Astrocyte (in vitro differentiated cells and primary cell): ENCODE results near the gene TEAD1. TPM values are rescaled to one million over a fixed set of nuclear protein-coding genes. Genes with fewer than 3 reads are reported as not detected.

Experiments used
- DNase-seq: peaks from one replicate; pipeline ENCODE4 v3.0.0-alpha.2; 2010; ENCODE audit warnings: low read depth
- FAIRE-seq: peaks from 2 replicates; lab custom pipeline; 2011; peaks lifted over from hg19 to GRCh38; lab: Jason Lieb, UNC
- H2AFZ ChIP-seq: 2 replicates; pipeline ENCODE4 v1.6.0; 2012; ENCODE audit warnings: low read depth, low read length, inconsistent platforms
- H3K27ac ChIP-seq: 2 replicates; pipeline ENCODE4 v1.5.1; 2011; ENCODE audit warnings: low read depth, low read length, inconsistent platforms
- H3K27me3 ChIP-seq: 2 replicates; pipeline ENCODE4 v1.6.0; 2011; ENCODE audit warnings: low read length, inconsistent platforms; ENCODE audit not compliant: insufficient read depth
- H3K36me3 ChIP-seq: 2 replicates; pipeline ENCODE4 v1.5.1; 2011; ENCODE audit warnings: low read length, inconsistent platforms; ENCODE audit not compliant: insufficient read depth
- H3K4me1 ChIP-seq: 2 replicates; pipeline ENCODE4 v1.5.1; 2011; ENCODE audit warnings: low read length, inconsistent platforms; ENCODE audit not compliant: insufficient read depth
- H3K4me2 ChIP-seq: 2 replicates; pipeline ENCODE4 v1.6.0; 2012; ENCODE audit warnings: low read length, inconsistent platforms
- H3K4me3 ChIP-seq: 2 replicates; pipeline ENCODE4 v1.5.1; 2011; ENCODE audit warnings: low read depth, mild to moderate bottlenecking, low read length, inconsistent platforms; ENCODE audit not compliant: insufficient read depth
- H3K79me2 ChIP-seq: 2 replicates; pipeline ENCODE4 v1.6.0; 2012; ENCODE audit warnings: mild to moderate bottlenecking, low read length, inconsistent platforms; ENCODE audit not compliant: insufficient read depth
- H3K9ac ChIP-seq: 2 replicates; pipeline ENCODE4 v1.6.0; 2012; ENCODE audit warnings: mild to moderate bottlenecking, low read length, inconsistent platforms
- H3K9me3 ChIP-seq: 2 replicates; pipeline ENCODE4 v1.5.1; 2012; ENCODE audit warnings: low read depth, mild to moderate bottlenecking, low read length, inconsistent platforms; ENCODE audit not compliant: insufficient read depth
- H4K20me1 ChIP-seq: 2 replicates; pipeline ENCODE4 v1.6.0; 2012; ENCODE audit warnings: low read length, inconsistent platforms; ENCODE audit not compliant: insufficient read depth
- H3K27ac Mint-ChIP-seq: one replicate; pipeline ENCODE4 v1.8.0; 2021; ENCODE audit warnings: mild to moderate bottlenecking, mixed read lengths; ENCODE audit not compliant: unreplicated experiment
- H3K27me3 Mint-ChIP-seq: one replicate; pipeline ENCODE4 v1.8.0; 2021; ENCODE audit warnings: low read depth, mixed read lengths; ENCODE audit not compliant: unreplicated experiment
- H3K36me3 Mint-ChIP-seq: one replicate; pipeline ENCODE4 v1.8.0; 2021; ENCODE audit warnings: low read depth, mixed read lengths; ENCODE audit not compliant: unreplicated experiment
- H3K4me1 Mint-ChIP-seq: one replicate; pipeline ENCODE4 v1.8.0; 2021; ENCODE audit warnings: low read depth, mixed read lengths; ENCODE audit not compliant: unreplicated experiment
- H3K4me3 Mint-ChIP-seq: one replicate; pipeline ENCODE4 v1.8.0; 2021; ENCODE audit warnings: mild to moderate bottlenecking, moderate library complexity, mixed read lengths; ENCODE audit not compliant: unreplicated experiment
- H3K9me3 Mint-ChIP-seq: one replicate; pipeline ENCODE4 v1.8.0; 2021; ENCODE audit warnings: mild to moderate bottlenecking, mixed read lengths; ENCODE audit not compliant: unreplicated experiment
- EZH2 ChIP-seq: IDR thresholded peaks from 2 replicates; pipeline ENCODE4 v1.6.1; 2012; ENCODE audit warnings: mild to moderate bottlenecking, low read length, inconsistent platforms; ENCODE audit not compliant: insufficient read depth
- total RNA-seq: library from RNA; stranded (reverse); gene quantifications from 2 replicates; pipeline ENCODE4 v1.2.1, GENCODE V29; 2021
- TF ChIP-seq, protein P1 (sequence below): IDR thresholded peaks from 2 replicates; pipeline ENCODE4 v1.5.1; 2011; ENCODE audit warnings: low read depth, mild to moderate bottlenecking, inconsistent platforms, low read length, moderate library complexity; ENCODE audit not compliant: insufficient read depth

The TEAD1 gene
- total RNA-seq, 1 donor from 2014 or later: 149 TPM

DNA sequence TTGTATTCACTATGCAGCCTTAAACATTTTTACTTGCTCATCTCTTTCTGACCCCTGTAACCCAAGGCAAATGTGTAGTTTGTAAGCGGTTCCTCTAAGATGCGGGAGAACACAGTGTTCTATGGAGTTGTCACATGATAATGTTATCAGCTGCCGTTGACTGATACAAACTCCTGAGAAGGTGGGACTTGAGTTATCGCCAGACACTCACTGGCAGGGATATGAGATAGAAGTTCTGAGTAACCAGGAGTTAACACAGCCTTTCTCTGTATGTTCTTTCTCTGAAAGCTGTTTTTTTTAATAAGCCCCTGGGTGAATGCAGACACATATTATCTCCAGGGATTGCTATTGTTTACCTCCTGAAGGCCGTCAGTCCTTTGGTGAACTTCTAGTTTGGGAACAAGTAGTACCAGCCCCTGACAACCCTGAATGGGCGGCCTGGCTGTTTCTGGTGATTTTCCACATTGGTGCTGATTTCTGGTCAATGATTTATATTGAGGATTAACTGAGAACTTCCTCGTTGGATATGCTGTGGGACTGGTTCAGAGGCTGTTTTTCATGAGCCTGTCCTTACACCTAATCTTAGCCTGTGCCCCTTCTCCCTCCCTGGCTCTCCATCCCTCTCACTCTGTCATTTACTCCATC lies 179.6 kb downstream of the TEAD1 start:
- Histone ChIP-seq H3K4me1 (peaks cover 5% of the 10 kb centered on the region), H3K4me3 (no peak overlapping the region), H3K9me3 (no peaks in the 10 kb centered on the region), H3K27me3 (no peaks in the 10 kb centered on the region), H3K36me3 (no peaks in the 10 kb centered on the region), H3K79me2 (peaks cover 86% of the 10 kb centered on the region), H3K27ac (no peak overlapping the region), H3K4me2 (no peak overlapping the region), H3K9ac (no peak overlapping the region), H2AFZ (no peak overlapping the region), H4K20me1 (peaks cover 85% of the 10 kb centered on the region)
- H3K27ac Mint-ChIP-seq: peak overlapping the region; percentile 4
- H3K27me3 Mint-ChIP-seq: no peaks in the 10 kb centered on the region
- no peak overlapping the region for H3K4me3 Mint-ChIP-seq
- FAIRE-seq: no peak
- H3K36me3 Mint-ChIP-seq: peaks cover 21% of the 10 kb centered on the region
- peaks cover 22% of the 10 kb centered on the region for H3K4me1 Mint-ChIP-seq
- TF ChIP-seq, protein P1, sequence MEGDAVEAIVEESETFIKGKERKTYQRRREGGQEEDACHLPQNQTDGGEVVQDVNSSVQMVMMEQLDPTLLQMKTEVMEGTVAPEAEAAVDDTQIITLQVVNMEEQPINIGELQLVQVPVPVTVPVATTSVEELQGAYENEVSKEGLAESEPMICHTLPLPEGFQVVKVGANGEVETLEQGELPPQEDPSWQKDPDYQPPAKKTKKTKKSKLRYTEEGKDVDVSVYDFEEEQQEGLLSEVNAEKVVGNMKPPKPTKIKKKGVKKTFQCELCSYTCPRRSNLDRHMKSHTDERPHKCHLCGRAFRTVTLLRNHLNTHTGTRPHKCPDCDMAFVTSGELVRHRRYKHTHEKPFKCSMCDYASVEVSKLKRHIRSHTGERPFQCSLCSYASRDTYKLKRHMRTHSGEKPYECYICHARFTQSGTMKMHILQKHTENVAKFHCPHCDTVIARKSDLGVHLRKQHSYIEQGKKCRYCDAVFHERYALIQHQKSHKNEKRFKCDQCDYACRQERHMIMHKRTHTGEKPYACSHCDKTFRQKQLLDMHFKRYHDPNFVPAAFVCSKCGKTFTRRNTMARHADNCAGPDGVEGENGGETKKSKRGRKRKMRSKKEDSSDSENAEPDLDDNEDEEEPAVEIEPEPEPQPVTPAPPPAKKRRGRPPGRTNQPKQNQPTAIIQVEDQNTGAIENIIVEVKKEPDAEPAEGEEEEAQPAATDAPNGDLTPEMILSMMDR: no peak
- TF ChIP-seq EZH2: no peak
- H3K9me3 Mint-ChIP-seq: peaks cover 2% of the 10 kb centered on the region
- DNase-seq: no peak

GRCh38 chr11:12854297-12854661 lies 180.1 kb downstream of the TEAD1 start:
- Mint-ChIP-seq H3K27me3 (no peaks in the 10 kb centered on the region), H3K4me3 (no peak overlapping the region), H3K4me1 (peaks cover 22% of the 10 kb centered on the region), H3K36me3 (peaks cover 23% of the 10 kb centered on the region), H3K9me3 (peaks cover 2% of the 10 kb centered on the region), H3K27ac (peak overlapping the region; percentile 4)
- no peak overlapping the region for H3K4me2 ChIP-seq
- peaks cover 86% of the 10 kb centered on the region for H3K79me2 ChIP-seq
- TF ChIP-seq, protein P1: no peak
- TF ChIP-seq EZH2: no peak
- no peak for DNase-seq
- H3K4me1 ChIP-seq: peaks cover 5% of the 10 kb centered on the region
- H3K9me3 ChIP-seq: no peaks in the 10 kb centered on the region
- FAIRE-seq: no peak
- no peaks in the 10 kb centered on the region for H3K27me3 ChIP-seq
- no peak overlapping the region for H3K27ac ChIP-seq
- peaks cover 85% of the 10 kb centered on the region for H4K20me1 ChIP-seq
- H3K9ac ChIP-seq: no peak overlapping the region
- H2AFZ ChIP-seq: no peak overlapping the region
- no peak overlapping the region for H3K4me3 ChIP-seq
- no peaks in the 10 kb centered on the region for H3K36me3 ChIP-seq

DNA sequence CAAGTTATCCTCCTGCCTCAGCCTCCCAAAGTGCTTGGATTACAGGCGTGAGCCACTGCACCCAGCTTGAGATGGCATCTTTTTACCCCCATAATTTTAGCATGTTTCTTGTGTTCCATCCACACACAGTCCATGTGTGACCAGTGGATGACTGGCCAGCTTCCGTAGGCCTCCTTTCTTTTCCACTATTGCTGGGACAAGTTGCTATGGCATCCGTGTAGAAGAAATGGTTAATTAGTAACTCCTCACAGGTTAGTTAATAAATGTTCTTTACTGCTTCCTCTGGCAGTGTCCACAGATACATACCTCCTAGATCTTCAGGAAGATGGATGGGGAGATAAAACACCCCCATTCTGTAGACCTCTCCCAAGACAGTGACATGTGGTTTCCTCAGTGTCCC lies 180.6 kb downstream of the TEAD1 start:
- Histone ChIP-seq H3K4me3 (no peak overlapping the region), H3K36me3 (no peaks in the 10 kb centered on the region), H3K9ac (no peak overlapping the region), H3K9me3 (no peaks in the 10 kb centered on the region), H2AFZ (no peak overlapping the region), H3K27me3 (no peaks in the 10 kb centered on the region), H4K20me1 (peaks cover 85% of the 10 kb centered on the region), H3K27ac (no peak overlapping the region), H3K4me2 (no peak overlapping the region), H3K79me2 (peaks cover 84% of the 10 kb centered on the region), H3K4me1 (peaks cover 5% of the 10 kb centered on the region)
- Mint-ChIP-seq H3K4me3 (no peak overlapping the region), H3K36me3 (peaks cover 27% of the 10 kb centered on the region), H3K27me3 (no peaks in the 10 kb centered on the region), H3K4me1 (peaks cover 26% of the 10 kb centered on the region), H3K27ac (no peak overlapping the region), H3K9me3 (peaks cover 2% of the 10 kb centered on the region)
- DNase-seq (no peak), FAIRE-seq (no peak)
- TF ChIP-seq, protein P1: no peak
- TF ChIP-seq EZH2: no peak
